GM12801 (cell line): Measurements from ENCODE around the gene HAUS2.

Source experiments
- CTCF ChIP-seq: IDR thresholded peaks from one replicate; pipeline ENCODE4 v1.5.1; 2011; ENCODE audit warnings: control low read depth; ENCODE audit not compliant: insufficient read length; ENCODE audit errors: extremely low read depth

Gene HAUS2

GRCh38 chr15:42549032-42549491 is 424 bp downstream of the HAUS2 start:
- TF ChIP-seq CTCF: no peak

- no peak for TF ChIP-seq CTCF
These were observed 1.2 kb downstream of the HAUS2 start for GRCh38 chr15:42549741-42550392.

GRCh38 chr15:42553554-42553953 is 4.9 kb downstream of the HAUS2 start:
- TF ChIP-seq CTCF: no peak

GRCh38 chr15:42558739-42559138 is 10.1 kb downstream of the HAUS2 start:
- TF ChIP-seq CTCF: no peak

GRCh38 chr15:42575188-42576039 is 26.8 kb downstream of the HAUS2 start, which contains the start of gene STARD9:
TSS of gene STARD9 (plus strand) at chr15:42575606. CDS start at chr15:42575716, 110 bp downstream.
- no peak for TF ChIP-seq CTCF

- no peak for TF ChIP-seq CTCF
These were observed 27.5 kb downstream of the HAUS2 start for GRCh38 chr15:42576040-42576594.

GRCh38 chr15:42576776-42577175 is 28.1 kb downstream of the HAUS2 start:
- no peak for TF ChIP-seq CTCF
